ENCODE results near the gene SGCE. TPM values are rescaled to one million over a fixed set of nuclear protein-coding genes. Genes with fewer than 3 reads are reported as not detected.

SGCE gene
- total RNA-seq, 1 donor from 2014 or later = 17.4 TPM

DNA sequence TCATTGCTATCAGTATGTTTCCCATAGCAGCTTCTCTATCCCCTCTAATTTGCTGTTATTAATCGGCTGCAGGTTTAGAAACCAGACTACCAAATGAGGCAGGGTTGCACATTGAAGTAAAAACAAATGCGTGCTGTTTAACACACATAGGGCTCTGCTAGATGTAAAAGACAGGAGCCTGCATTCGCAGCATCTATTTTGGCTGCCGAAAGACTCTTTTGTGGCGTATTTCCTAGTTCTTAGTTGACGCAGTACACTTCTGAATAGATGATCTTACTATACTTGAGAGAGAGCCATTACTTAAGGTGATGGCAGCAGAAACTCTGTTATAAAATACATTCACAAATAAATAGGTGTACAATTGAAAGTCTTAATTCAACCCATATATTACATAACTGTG lies 21.4 kb downstream of the SGCE start:
- ATAC-seq = no peak
- no peak for DNase-seq
- intact Hi-C loops (cut with micrococcal nuclease) = no loop called here

DNA sequence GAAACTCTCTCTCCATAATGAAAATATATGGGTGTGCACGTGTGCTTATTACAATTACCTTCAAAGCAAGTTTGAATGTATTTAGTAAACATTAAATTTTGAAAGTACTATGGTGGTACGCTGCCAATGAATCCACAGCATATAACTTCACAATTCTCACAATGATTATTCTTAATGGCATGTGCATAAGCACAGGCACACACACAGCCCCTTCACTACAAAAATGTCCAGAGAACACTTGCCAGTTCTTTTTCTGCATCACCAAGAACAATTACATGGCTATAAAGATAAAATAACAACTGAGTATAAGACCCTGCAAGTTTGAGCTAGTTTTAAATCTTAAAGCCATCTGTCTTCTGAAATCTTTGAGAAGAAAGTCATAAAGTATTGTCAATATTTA lies 22.2 kb downstream of the SGCE start:
- DNase-seq (no peak), ATAC-seq (no peak)
- intact Hi-C loops (cut with micrococcal nuclease) = no loop called here

DNA sequence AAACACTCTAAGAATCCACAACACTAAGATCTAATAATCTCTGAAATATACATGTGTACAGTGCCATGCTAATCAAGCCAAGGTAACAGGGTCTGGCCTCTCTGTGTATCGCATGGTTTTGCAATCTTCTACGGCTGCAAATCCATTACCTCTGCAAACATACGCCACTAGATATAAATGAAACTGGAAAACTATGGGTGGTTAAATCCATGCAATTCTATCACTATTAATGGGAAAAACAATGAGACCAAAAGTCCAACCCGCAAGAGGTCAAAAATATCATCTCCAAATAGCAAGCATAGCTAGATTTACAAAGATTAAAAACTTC lies 23.0 kb downstream of the SGCE start:
- DNase-seq = no peak

DNA sequence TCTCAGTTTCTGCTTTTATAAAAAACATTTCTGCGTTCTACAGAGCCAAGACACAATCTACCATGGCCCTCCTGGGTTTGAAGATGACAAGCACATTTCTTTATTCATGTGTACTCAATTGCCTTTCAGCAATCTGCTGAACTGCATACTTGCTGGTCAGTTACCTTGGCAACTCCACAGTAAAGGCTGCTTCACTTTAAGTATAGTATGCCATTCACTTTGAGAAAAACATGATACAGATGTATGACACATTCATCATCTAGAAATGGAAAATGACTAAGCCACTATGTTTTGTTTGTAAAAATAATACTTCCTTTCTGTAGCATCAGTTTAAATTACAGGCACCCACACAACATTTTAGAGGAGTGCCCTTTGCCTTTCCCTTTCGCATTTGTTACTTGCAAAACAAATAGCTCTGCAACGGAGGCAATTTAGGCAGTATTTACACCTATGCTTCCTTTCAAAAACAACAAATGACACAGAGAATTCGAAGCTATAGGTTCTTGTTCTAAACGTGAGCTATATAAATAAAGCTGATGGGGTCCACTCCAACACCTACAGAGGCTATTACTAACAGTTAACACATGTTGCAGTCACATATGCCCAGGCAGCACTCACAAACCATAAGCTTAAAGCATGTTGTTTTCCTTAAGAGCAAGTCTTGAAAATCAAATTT lies 23.5 kb downstream of the SGCE start:
- DNase-seq (no peak), ATAC-seq (no peak)
- intact Hi-C loops (cut with micrococcal nuclease) = no loop called here

More for the DNA sequence above, 23.0 kb downstream of the SGCE start:
- intact Hi-C loops (cut with micrococcal nuclease) = no loop called here
- no peak for ATAC-seq

DNA sequence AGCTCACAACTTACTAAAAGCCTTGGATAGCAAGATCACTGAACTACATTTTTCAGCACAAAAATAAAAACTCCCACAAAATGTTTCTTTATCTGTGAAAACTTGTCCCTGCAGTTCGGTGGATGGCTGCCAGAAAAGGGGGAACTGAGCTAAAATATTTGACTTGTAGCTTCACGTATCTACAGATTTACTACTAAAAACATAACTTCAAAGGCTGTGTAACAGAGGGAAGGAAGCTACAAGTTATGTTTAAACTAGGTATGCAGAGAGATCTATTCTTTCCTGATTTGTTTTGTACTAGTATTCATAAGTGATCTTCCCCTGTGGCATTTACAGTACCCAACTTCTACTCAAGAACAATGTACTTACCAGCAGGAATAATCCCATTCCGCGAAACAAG lies 25.1 kb downstream of the SGCE start:
- ATAC-seq = no peak
- intact Hi-C loops (cut with micrococcal nuclease) = no loop called here
- no peak for DNase-seq

DNA sequence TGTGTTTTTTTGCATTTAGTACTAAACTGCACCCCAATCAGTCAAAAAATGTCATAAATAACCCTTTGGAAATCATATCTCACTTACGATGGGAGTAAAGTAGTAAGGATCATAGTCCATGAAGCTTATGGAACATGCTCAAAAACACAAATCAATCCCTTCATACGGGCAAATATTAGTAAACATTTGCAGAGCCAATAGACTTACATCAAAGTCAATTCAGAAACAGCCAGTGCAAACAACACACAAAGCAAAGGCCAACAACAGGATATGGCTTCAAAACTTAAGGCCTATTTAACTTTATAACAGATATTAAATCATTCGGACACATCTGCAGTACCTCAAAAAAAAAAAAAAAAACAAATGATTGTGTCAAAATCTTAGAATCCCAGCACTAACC lies 32.1 kb downstream of the SGCE start:
- DNase-seq (no peak), ATAC-seq (no peak)
- intact Hi-C loops (cut with micrococcal nuclease) = no loop called here

DNA sequence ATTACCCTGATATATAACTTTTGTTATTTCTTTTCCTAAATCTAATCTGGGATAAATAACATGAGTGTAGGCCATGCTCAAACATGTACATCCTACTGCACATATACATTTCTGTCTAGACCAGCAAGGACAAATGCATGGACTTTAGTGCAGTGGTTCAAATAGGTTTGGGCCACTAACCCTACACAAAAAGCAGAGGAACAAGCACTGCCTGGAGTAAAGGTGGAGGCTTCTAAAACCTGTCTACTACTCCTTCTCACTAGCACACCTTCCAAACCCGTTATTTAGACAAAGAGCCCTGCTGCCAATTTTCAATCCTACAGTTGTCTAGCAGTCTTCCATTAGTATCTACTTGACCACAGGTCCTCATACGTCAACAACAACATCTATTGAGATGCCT lies 34.8 kb downstream of the SGCE start:
- intact Hi-C loops (cut with micrococcal nuclease) = no loop called here
- DNase-seq = no peak
- no peak for ATAC-seq

DNA sequence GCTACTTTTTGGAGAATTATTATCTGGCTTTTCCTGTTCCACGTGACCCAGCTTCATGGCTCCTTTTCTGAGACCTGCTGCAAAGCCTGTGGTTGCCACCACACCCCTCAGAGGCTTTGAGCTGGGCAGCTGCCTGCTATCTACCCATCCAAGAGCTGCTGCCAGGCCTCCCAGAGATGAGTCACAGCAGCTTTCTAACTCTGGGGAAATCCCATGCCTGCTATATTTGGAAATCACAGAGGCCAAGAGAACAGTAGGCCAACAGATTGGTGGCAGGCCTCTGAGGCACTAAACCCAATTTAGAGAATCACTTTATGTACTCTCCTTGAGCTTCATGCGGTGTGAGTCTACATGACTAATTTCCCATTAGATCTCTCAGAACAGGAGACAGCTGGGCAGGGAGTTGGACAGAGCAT lies 35.2 kb downstream of the SGCE start:
- intact Hi-C loops (cut with micrococcal nuclease) = no loop called here
- peak; percentile 82 for DNase-seq

DNA sequence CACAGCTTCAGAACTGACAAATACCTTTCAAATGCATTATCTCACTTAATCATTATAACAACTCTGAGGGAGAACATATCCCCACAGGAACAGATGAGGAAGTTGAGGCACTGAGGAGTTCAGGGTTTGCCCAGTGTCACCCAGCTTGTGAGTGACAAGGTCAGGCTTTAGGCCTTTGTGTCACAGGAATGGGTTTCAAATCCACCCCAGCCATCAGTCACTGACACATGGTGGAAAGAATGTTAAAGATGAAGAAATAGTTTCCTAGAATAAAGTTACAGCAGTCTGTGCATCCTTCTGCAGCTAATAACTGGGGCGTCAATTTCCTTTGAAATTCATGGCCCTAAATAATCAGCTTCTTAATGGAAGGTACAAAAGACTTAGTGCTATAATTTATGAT lies 37.8 kb downstream of the SGCE start:
- DNase-seq (no peak), ATAC-seq (no peak)
- intact Hi-C loops (cut with micrococcal nuclease) = no loop called here

More for the DNA sequence above, 35.2 kb downstream of the SGCE start:
- ATAC-seq = peak; percentile 100

DNA sequence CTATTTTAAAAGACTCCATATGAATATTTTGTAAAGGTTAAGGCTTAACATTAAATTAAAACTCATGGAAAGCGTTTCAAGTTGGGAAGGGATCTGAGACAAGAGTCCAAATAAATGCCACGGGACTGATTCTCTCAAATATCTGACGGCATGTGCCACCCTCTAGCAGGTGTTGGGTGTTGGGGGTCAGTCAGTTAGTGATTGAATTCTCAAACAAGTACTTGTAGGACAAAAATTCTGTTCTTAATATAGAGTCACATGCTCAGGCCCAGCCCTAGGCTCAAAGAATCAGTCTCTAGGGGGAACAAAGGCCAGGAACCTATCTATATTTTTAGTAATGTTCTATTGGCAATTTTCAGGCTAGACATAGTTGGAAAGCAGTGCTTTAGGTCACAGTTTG lies 39.1 kb downstream of the SGCE start:
- DNase-seq = no peak
- intact Hi-C loops (cut with micrococcal nuclease) = no loop called here
- ATAC-seq = no peak

DNA sequence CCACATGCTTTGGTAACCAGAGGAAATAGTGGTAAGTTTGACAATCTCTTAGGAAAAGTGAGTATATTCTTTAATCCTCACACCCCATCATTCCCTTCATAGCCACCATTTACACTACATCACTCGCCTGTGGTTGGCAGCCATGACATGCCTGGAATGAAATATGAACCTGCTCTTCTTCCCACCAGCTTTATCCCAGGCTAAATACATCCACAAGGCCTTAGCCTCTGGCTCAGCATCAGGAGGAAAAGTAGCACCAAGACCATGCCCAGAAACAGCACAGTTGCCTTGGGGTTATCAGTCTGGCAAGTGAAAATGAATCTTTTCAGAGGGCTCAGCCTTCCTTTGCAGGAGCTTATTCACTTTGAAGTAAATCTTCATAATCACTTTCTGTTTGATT lies 40.3 kb downstream of the SGCE start:
- intact Hi-C loops (cut with micrococcal nuclease) = no loop called here
- ATAC-seq = no peak

DNA sequence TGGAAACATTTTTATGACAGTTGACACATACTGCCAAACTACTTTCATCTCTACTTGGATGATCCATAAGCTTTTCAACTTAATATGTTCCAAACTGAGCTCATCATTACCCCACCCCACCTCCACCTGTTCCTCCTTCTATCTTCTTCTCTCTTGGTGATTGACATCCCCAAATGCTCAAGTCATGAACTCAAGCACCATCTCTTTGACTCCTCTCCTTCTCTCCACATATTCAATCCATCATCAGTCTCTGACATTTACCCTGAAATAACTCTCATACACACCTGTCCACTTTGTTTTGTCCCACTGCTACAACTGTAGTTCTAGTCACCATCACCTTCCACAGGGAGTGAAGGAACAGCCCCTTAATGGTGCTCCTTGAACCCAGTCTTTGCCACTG lies 43.3 kb downstream of the SGCE start:
- intact Hi-C loops (cut with micrococcal nuclease) = no loop called here
- no peak for DNase-seq
- no peak for ATAC-seq

More for the DNA sequence above, 40.3 kb downstream of the SGCE start:
- DNase-seq = no peak

DNA sequence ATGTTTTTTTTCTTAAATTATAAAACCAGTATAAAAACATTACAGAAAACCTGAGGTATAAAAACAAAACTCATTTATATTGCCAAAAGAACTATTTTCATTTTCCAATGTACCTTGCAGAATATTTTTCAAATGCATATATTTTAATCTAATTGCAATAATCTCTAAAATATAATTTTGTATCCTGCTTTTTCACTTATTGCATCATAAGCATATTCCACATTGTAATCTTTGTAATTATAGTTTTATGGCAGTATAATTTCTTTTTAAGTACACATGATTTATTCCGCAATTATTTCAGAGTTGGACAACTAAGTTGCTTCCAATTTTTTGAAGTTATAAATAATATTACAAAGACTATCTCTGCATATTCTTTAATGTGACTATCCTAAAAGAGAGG lies 43.7 kb downstream of the SGCE start:
- ATAC-seq = no peak
- intact Hi-C loops (cut with micrococcal nuclease) = no loop called here
- DNase-seq = no peak

DNA sequence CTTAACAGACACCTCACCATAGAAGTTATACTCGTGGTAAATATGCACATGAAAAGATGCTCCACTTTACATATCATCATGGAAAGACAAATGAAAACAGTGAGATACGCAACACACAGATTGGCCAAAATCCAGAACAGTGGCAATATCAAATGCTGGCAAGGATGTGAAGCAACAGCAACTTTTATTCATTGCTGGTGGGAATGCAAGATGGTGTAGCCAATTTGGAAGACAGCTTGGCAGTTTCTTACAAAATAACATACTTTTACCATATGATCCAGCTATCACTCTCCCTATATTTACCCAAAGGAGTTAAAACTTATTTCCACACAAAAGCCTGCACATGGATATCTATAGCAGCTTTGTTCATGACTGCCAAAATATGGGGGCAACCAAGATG lies 46.4 kb downstream of the SGCE start:
- no peak for DNase-seq
- no peak for ATAC-seq
- intact Hi-C loops (cut with micrococcal nuclease) = no loop called here

DNA sequence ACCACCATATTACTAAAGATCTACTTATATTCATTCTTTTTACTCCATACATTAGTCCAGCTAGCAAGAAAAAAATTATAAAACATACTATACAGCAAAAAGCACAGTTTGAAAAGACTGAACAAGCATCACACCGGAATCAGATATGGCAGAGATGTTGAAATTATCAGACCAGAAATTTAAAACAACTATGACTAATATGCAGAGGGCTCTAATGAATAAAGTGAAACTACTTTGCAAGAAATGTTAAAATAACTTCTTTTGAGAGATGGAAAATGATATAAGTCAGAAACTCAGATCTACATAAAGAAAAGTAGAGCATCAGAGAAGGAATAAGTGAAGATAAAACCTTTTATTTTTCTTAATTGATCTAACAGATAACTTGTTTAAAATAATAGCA lies 50.9 kb downstream of the SGCE start:
- ATAC-seq = no peak
- intact Hi-C loops (cut with micrococcal nuclease) = no loop called here

DNA sequence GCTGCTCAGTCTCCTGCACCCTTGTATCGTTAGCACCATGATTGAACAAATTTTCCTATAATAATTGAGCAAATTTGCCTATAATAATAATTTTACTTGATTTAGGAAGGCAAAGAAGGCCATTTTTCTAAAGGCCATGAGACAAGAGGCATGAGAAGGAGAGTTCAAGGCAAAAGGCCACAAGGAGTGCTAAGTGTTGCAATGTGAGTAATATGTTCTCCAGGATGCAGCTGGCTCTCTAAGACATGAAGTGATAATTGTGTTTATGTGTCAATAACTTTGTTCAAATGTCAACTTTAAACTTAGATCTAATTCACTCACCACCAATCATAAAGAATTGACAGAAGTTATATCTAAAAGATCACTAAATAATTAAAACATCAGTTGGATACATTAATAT lies 53.8 kb downstream of the SGCE start:
- DNase-seq (no peak), ATAC-seq (no peak)
- intact Hi-C loops (cut with micrococcal nuclease) = no loop called here

More for the DNA sequence above, 50.9 kb downstream of the SGCE start:
- no peak for DNase-seq

DNA sequence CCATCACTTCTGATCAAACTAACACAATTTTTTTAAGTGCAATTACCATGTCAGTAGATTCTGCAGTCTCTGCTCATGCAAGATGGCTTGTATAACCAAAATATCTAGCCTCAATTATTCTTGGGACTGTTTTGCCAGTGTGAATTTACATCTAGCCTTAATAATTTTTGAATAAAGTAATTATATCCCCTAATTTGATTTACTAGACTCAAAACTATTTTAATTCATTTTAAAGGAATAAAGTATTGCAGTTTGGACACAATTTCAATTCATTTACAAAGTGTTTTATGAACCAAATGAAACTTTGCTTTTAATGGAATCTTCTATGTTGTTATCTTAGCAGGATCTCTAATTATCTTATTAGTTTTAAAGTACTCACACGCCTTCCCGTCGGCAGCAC lies 55.7 kb downstream of the SGCE start:
- ATAC-seq (no peak), DNase-seq (no peak)
- intact Hi-C loops (cut with micrococcal nuclease) = no loop called here

DNA sequence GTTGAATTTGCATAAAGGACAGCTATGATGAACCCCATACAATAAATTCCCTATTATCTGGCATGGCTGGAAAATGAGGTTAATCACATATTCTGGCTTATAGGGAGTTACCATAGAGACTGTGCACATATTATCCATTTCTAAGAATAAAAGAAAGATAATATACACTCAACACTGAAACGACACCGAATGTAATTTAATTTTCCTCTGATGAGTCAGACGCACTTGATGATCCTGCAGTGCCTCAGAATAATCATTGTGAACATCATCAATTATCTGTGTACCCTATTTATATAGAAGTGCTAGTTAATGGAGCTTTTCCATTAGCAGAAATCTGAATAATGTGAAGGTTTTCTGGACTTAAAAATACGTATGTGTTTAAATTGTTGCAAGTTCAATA lies 60.2 kb downstream of the SGCE start:
- ATAC-seq (no peak), DNase-seq (no peak)
- intact Hi-C loops (cut with micrococcal nuclease) = no loop called here

DNA sequence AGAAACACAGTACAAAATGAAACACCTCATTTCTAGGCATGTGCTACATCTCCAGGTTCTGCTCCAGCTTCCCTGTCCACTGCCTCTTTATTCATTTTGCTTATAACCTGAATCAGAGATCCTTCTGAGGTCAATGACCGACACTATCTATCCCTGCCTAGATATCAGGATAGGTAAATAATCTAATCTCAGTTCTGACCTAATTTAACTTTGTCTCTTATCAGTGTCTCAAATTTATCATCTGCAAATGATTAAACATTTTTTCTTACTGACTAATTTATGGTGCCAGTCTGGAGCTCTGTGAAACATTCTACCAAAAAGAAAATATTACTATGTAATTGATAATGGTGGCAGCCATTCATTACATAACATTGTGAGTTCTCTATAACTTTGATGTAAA lies 61.1 kb downstream of the SGCE start:
- DNase-seq (no peak), ATAC-seq (no peak)
- intact Hi-C loops (cut with micrococcal nuclease) = no loop called here

DNA sequence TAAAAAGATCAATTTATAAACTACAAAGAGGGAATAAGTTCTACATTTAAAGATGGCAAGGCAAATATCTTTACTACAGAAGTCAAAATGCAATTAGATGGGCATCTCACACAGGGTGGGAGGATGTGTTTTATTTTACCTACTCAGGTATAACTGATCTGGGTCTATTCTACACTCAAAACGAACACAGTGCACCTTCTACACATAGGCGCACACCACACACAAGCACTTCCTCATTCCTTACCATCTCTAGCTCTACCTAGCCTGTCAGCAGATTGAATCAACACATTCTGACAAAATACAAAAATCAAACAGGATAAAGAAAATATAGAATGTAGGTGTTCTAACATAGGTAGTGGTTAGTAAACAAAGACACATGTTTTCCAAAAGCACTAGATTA lies 64.8 kb downstream of the SGCE start:
- intact Hi-C loops (cut with micrococcal nuclease) = no loop called here
- no peak for ATAC-seq
- no peak for DNase-seq

DNA sequence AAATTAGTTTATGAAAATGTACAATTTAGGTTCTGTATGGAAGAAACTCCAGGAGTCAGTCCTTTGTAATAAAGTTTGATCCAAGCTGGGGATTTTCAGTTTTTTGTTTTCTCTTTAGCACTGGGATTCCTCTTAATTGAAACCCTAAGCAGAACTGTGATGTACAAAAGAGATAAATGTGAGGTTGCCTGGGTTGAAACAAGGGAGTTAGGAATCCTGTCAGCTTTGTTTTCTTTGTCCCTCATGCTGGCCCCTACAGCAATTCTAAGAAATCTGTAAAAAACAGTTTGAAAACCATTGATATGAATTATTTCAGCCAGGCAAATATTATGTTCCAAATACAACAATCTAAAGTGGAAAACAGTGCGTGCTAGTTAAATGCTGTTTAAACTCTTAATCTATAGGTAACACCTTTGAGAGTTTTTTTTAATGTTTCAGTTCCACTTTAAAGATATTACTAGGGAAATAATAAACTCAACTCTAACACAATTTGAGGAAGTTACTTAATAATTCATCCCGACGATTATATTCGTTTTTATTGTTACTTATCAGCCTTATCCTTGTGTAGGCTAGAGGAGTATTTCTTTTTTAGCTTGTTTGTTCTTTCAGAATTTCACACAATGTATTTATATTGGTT lies 65.3 kb downstream of the SGCE start:
- intact Hi-C loops (cut with micrococcal nuclease) = no loop called here
- ATAC-seq = no peak
- no peak for DNase-seq

DNA sequence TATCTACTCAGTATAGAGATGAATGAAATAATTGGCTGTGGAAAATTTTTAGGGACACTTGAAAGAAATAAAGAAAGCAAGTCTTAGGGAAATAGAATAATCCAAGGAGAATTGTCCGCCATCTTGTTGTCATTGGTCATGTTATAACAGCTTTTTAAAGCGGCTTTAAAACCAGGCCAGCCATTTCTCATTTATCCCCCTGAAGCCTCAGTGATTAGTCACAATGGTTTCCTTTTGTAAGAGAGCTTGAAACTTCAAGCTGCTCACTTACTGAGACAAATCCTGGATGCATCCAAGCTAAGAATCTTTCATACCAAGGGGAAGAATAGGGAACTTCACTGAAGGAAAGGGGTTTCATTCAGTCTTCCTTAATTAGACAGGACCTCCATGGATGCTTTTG lies 67.9 kb downstream of the SGCE start:
- no peak for DNase-seq
- intact Hi-C loops (cut with micrococcal nuclease) = no loop called here
- ATAC-seq = no peak

Measured in left ventricle myocardium superior (tissue), 1 donor.